ENCODE results near the gene TCP11. TPM values are rescaled to one million over a fixed set of nuclear protein-coding genes. Genes with fewer than 3 reads are reported as not detected.

The TCP11 gene
- total RNA-seq, 4 donors from 2014 or later: 1.8 TPM; not detected in 3

- TF ChIP-seq, protein P1, sequence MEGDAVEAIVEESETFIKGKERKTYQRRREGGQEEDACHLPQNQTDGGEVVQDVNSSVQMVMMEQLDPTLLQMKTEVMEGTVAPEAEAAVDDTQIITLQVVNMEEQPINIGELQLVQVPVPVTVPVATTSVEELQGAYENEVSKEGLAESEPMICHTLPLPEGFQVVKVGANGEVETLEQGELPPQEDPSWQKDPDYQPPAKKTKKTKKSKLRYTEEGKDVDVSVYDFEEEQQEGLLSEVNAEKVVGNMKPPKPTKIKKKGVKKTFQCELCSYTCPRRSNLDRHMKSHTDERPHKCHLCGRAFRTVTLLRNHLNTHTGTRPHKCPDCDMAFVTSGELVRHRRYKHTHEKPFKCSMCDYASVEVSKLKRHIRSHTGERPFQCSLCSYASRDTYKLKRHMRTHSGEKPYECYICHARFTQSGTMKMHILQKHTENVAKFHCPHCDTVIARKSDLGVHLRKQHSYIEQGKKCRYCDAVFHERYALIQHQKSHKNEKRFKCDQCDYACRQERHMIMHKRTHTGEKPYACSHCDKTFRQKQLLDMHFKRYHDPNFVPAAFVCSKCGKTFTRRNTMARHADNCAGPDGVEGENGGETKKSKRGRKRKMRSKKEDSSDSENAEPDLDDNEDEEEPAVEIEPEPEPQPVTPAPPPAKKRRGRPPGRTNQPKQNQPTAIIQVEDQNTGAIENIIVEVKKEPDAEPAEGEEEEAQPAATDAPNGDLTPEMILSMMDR (IDR thresholded peaks at IDR 0.05): no peak
- TF ChIP-seq POLR2A (IDR thresholded peaks at IDR 0.05): no peak
- Histone ChIP-seq H3K27ac (no peak overlapping the region), H3K4me3 (no peak overlapping the region), H3K36me3 (no peaks in the 10 kb centered on the region), H3K27me3 (no peaks in the 10 kb centered on the region), H3K9me3 (no peaks in the 10 kb centered on the region), H3K4me1 (no peaks in the 10 kb centered on the region)
- intact Hi-C loops (cut with DNase I; ENCODE audit: low total_unique reads): no loop called here
- DNase-seq: no peak
Observed at GRCh38 chr6:35168461-35168861, 27.3 kb upstream of the TCP11 start.

GRCh38 chr6:35167505-35167904 is 26.4 kb upstream of the TCP11 start:
- no peak overlapping the region for H3K27ac ChIP-seq
- no peak overlapping the region for H3K4me3 ChIP-seq
- TF ChIP-seq, protein P1 (IDR thresholded peaks at IDR 0.05): no peak
- no peak for TF ChIP-seq POLR2A (IDR thresholded peaks at IDR 0.05)
- DNase-seq: no peak
- H3K36me3 ChIP-seq: no peaks in the 10 kb centered on the region
- H3K9me3 ChIP-seq: no peaks in the 10 kb centered on the region
- H3K27me3 ChIP-seq: no peaks in the 10 kb centered on the region
- intact Hi-C loops (cut with DNase I; ENCODE audit: low total_unique reads): no loop called here
- H3K4me1 ChIP-seq: no peaks in the 10 kb centered on the region

DNA sequence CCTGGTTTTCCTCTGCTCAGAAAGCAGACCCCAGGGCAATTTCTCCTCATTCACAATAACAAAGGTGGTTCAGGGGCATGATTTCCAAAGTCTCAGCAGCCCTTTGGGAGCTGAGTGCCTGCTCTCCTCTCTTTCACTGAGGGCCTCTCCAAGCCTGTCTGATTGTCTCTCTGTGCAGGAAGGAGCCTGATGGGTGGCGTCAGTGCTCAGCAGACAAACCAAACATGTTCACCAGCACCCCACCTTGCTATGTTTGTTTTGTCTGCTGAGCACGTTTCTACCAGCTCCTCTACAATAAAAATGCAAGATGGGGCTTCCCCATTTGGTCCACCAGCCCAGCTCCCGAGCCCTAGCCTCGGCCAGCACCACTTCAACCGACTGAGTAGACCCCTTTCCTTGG is 25.4 kb upstream of the TCP11 start:
- intact Hi-C loops (cut with DNase I; ENCODE audit: low total_unique reads): no loop called here
- DNase-seq: no peak
- Histone ChIP-seq H3K36me3 (no peaks in the 10 kb centered on the region), H3K27ac (no peak overlapping the region), H3K4me3 (no peak overlapping the region), H3K9me3 (no peaks in the 10 kb centered on the region), H3K4me1 (no peaks in the 10 kb centered on the region), H3K27me3 (no peaks in the 10 kb centered on the region)
- TF ChIP-seq POLR2A (IDR thresholded peaks at IDR 0.05): no peak
- TF ChIP-seq, protein P1 (IDR thresholded peaks at IDR 0.05): no peak

GRCh38 chr6:35166116-35166515 is 25.0 kb upstream of the TCP11 start:
- no peaks in the 10 kb centered on the region for H3K9me3 ChIP-seq
- intact Hi-C loops (cut with DNase I; ENCODE audit: low total_unique reads): no loop called here
- H3K4me3 ChIP-seq: no peak overlapping the region
- TF ChIP-seq, protein P1 (IDR thresholded peaks at IDR 0.05): no peak
- no peaks in the 10 kb centered on the region for H3K36me3 ChIP-seq
- H3K4me1 ChIP-seq: no peaks in the 10 kb centered on the region
- H3K27me3 ChIP-seq: no peaks in the 10 kb centered on the region
- DNase-seq: no peak
- no peak overlapping the region for H3K27ac ChIP-seq

- no peaks in the 10 kb centered on the region for H3K9me3 ChIP-seq
- TF ChIP-seq, protein P1 (IDR thresholded peaks at IDR 0.05): no peak
- no peak for TF ChIP-seq POLR2A (IDR thresholded peaks at IDR 0.05)
- intact Hi-C loops (cut with DNase I; ENCODE audit: low total_unique reads): no loop called here
- no peaks in the 10 kb centered on the region for H3K36me3 ChIP-seq
- no peaks in the 10 kb centered on the region for H3K27me3 ChIP-seq
- no peak overlapping the region for H3K4me3 ChIP-seq
- H3K4me1 ChIP-seq: no peaks in the 10 kb centered on the region
- no peak overlapping the region for H3K27ac ChIP-seq
- no peak for DNase-seq
Observed at GRCh38 chr6:35165630-35166071, 24.5 kb upstream of the TCP11 start.
